ENCODE measurements around the gene HOXA5. TPM values are rescaled to one million over a fixed set of nuclear protein-coding genes. Genes with fewer than 3 reads are reported as not detected.
A peak's percentile ranks its signal among the peaks of the same experiment; 100 is the strongest.

The HOXA5 gene
- total RNA-seq, 1 experiment from 2014 or later, result not detected

- no peak overlapping the region for H3K23ac ChIP-seq (ENCODE audit: insufficient read length, low read depth, low read length)
- no peak overlapping the region for H4K91ac ChIP-seq (ENCODE audit: insufficient read length, low read depth, low read length)
- peak; percentile 71 for DNase-seq
- H2BK5ac ChIP-seq (ENCODE audit: insufficient read length, low read length), result no peak overlapping the region
- Mint-ChIP-seq H3K36me3 (ENCODE audit: insufficient read depth in 1 of 3, low read depth in 3 of 3) (peaks cover 0 to 2% (median 0%) of the 10 kb centered on the region in 3 experiments; a peak in 4 of 7 replicates), H3K9me3 (peaks cover 2 to 25% of the 10 kb centered on the region in 2 experiments; a peak in 2 of 5 replicates), H3K4me3 (no peak overlapping the region), H3K27me3 (ENCODE audit: low read depth) (peaks cover 100% of the 10 kb centered on the region), H3K27ac (no peak overlapping the region), H3K4me1 (peaks cover 13 to 44% of the 10 kb centered on the region in 2 experiments)
- H3K27ac ChIP-seq (ENCODE audit: insufficient read length, low read depth, low read length), result no peak overlapping the region
- no peak overlapping the region for H3K4me2 ChIP-seq (ENCODE audit: insufficient read depth, insufficient read length, low read length)
- H2BK20ac ChIP-seq (ENCODE audit: low read depth, low read length, poor library complexity, severe bottlenecking), result no peak overlapping the region
- no peak overlapping the region for H3K56ac ChIP-seq (ENCODE audit: insufficient read length, low read depth, low read length)
- no peak overlapping the region for H3K14ac ChIP-seq (ENCODE audit: insufficient read depth, low read length)
- no CpG with 5 or more reads among the region's 39 CpGs for WGBS (ENCODE audit: extremely low coverage, insufficient read length, low lambda C conversion rate)
- H3K4me1 ChIP-seq (ENCODE audit: insufficient read depth, low read length), result no peaks in the 10 kb centered on the region
- no peak overlapping the region for H2BK120ac ChIP-seq (ENCODE audit: low read depth, low read length, poor library complexity, severe bottlenecking)
- H4K5ac ChIP-seq (ENCODE audit: insufficient read length, low read depth, low read length), result no peak overlapping the region
- H3K23me2 ChIP-seq (ENCODE audit: insufficient read length, low read depth, low read length, poor library complexity, severe bottlenecking), result no peaks in the 10 kb centered on the region
- no peak overlapping the region for H2BK15ac ChIP-seq (ENCODE audit: low read depth, low read length)
- H3K9me3 ChIP-seq (ENCODE audit: control insufficient read depth, low read depth, low read length), result no peaks in the 10 kb centered on the region
- H2AK5ac ChIP-seq (ENCODE audit: insufficient read length, low read length), result no peak overlapping the region
- H3K79me1 ChIP-seq (ENCODE audit: insufficient read depth, low read depth, low read length, poor library complexity, severe bottlenecking), result no peaks in the 10 kb centered on the region
- no peak overlapping the region for H3K9ac ChIP-seq (ENCODE audit: extremely low read depth, insufficient read length, low read length)
- TF ChIP-seq CTCF (conservative IDR thresholded peaks at IDR 0.05), result no peak
- H3T11ph ChIP-seq (ENCODE audit: low read length), result no peak overlapping the region
- no peak overlapping the region for H3K18ac ChIP-seq (ENCODE audit: insufficient read length, low read depth, low read length)
- H3K79me2 ChIP-seq (ENCODE audit: insufficient read depth, low read length), result no peaks in the 10 kb centered on the region
- H3K4ac ChIP-seq (ENCODE audit: low read depth, low read length), result no peak overlapping the region
- H2BK12ac ChIP-seq (ENCODE audit: insufficient read length, low read depth, low read length), result no peak overlapping the region
- no peak overlapping the region for H4K8ac ChIP-seq (replicated peaks; ENCODE audit: insufficient read length, low read depth, low read length)
- H4K20me1 ChIP-seq (ENCODE audit: control insufficient read depth, insufficient read depth, insufficient read length), result no peaks in the 10 kb centered on the region
- peaks cover 96% of the 10 kb centered on the region for H3K27me3 ChIP-seq (ENCODE audit: insufficient read depth, low read length)
- no peak overlapping the region for H2AFZ ChIP-seq (ENCODE audit: low read length)
Observed at GRCh38 chr7:27182861-27183681, 39.6 kb upstream of the HOXA5 start.

Measured in H9 (cell line).